Body of pancreas (tissue), 4 donors: ENCODE data around the gene TOMM22. TPM values are rescaled to one million over a fixed set of nuclear protein-coding genes. Genes with fewer than 3 reads are reported as not detected.
A peak's percentile ranks its signal among the peaks of the same experiment; 100 is the strongest.

Source experiments
- ATAC-seq: fragments of 150-250 bp; one replicate; pipeline ENCODE4 v1.9.1; 2016
- DNase-seq, 4 donors: peaks; one replicate each; pipeline ENCODE4 v3.0.0-alpha.2; 2019
- H3K27ac ChIP-seq, 4 donors: fragments of 200-600 bp; sonication (generic); 1 replicate in 3 of 4; 2 replicates in 1 of 4; pipeline versions ENCODE4 v1.5.1 to v1.6.1; 2016 to 2019; ENCODE audit warnings: mild to moderate bottlenecking in 1 of 4, mixed read lengths in 1 of 4, moderate library complexity in 1 of 4
- H3K27me3 ChIP-seq, 2 donors: fragments of 200-600 bp; sonication (generic); one replicate each; pipeline ENCODE4 v1.6.0; 2016; ENCODE audit warnings: mild to moderate bottlenecking in 1 of 2
- H3K36me3 ChIP-seq, 2 donors: fragments of 200-600 bp; sonication (generic); replicated peaks in 1 of 2; 2 replicates each; pipeline ENCODE4 v1.5.1; 2016; ENCODE audit warnings: low read depth in 2 of 2; ENCODE audit not compliant: insufficient read depth in 1 of 2
- H3K4me1 ChIP-seq: fragments of 200-600 bp; sonication (generic); one replicate; pipeline ENCODE4 v1.6.0; 2016
- H3K4me3 ChIP-seq, 2 donors: fragments of 200-600 bp; sonication (generic); 1 replicate in 1 of 2; 2 replicates in 1 of 2; pipeline ENCODE4 v1.5.1; 2016 to 2019
- H3K9me3 ChIP-seq, 3 donors: fragments of 200-600 bp; sonication (generic); 1 replicate in 2 of 3; 2 replicates in 1 of 3; pipeline ENCODE4 v1.5.1; 2016
- POLR2A ChIP-seq, 3 donors: fragments of 450-650 bp; IDR thresholded peaks; one replicate each; pipeline ENCODE4 v1.6.1; 2016; ENCODE audit warnings: antibody characterized with exemption in 3 of 3, mild to moderate bottlenecking in 2 of 3
- WGBS, 2 donors: methylation state at CpG; one replicate each; pipeline ENCODE4 v1.1.5; 2017; 5-methylcytosine and 5-hydroxymethylcytosine counted together
- intact Hi-C: fragments of 100-400 bp; cut with DNase I; formaldehyde crosslinking; loops from one replicate; pipeline ENCODE4 v1.15.1; 2023
- total RNA-seq, 2 donors: library from RNA; depleted of rRNA; stranded (reverse); fragments of >200 nt; gene quantifications; one replicate each; pipeline ENCODE4 v1.1.0, GENCODE V29; 2016
- TF ChIP-seq, protein P1 (sequence below), 7 experiments: fragments of 450-650 bp in 4 of 7; fragments of 200-600 bp in 3 of 7; sonication (generic) in 3 of 7; IDR thresholded peaks; one replicate each; pipeline ENCODE4 v1.5.1; 2016 to 2019; ENCODE audit warnings: antibody characterized with exemption in 7 of 7

TOMM22 gene
- total RNA-seq, 2 donors from 2014 or later: 16.6 to 21.4 TPM

DNA sequence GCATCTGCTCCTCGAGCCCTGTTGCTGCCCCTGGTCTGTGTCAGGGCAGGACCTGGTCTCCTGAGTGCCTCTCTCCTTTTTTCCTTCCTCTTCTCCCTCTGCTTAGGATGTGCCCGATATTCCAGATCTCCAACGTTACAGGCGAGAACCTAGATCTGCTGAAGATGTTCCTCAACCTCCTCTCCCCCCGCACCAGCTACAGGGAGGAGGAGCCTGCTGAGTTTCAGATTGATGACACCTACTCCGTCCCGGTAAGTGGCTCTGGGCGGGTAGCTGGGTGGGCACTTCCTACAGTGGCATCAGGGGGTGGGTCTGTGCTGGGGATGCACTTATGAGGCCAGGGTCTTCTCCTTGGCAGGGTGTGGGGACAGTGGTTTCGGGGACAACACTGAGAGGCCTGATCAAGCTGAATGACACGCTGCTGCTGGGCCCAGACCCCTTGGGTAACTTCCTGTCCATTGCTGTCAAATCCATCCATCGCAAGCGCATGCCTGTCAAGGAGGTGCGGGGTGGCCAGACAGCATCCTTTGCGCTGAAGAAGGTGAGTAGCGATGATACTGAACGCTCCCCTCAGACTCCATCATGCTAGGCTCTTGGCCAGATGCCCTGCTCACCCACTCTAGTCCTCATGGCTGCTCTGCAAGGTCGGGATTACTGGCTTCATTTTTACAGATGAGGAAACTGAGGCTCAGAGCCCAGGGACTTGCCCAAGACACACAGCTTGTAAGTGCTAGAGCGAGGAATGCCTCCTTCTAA lies 44.3 kb downstream of the TOMM22 start:
- no peaks in the 10 kb centered on the region for H3K9me3 ChIP-seq
- no peaks in the 10 kb centered on the region for H3K27me3 ChIP-seq
- intact Hi-C loops: no loop called here
- WGBS, 2 donors: 91 to 93% methylated on average over 9 to 18 of the region's 18 CpGs
- DNase-seq: peak in 1 of 4 donors; percentile 8
- no peak overlapping the region for H3K27ac ChIP-seq
- no peak for TF ChIP-seq POLR2A (IDR thresholded peaks at IDR 0.05)
- TF ChIP-seq, protein P1, sequence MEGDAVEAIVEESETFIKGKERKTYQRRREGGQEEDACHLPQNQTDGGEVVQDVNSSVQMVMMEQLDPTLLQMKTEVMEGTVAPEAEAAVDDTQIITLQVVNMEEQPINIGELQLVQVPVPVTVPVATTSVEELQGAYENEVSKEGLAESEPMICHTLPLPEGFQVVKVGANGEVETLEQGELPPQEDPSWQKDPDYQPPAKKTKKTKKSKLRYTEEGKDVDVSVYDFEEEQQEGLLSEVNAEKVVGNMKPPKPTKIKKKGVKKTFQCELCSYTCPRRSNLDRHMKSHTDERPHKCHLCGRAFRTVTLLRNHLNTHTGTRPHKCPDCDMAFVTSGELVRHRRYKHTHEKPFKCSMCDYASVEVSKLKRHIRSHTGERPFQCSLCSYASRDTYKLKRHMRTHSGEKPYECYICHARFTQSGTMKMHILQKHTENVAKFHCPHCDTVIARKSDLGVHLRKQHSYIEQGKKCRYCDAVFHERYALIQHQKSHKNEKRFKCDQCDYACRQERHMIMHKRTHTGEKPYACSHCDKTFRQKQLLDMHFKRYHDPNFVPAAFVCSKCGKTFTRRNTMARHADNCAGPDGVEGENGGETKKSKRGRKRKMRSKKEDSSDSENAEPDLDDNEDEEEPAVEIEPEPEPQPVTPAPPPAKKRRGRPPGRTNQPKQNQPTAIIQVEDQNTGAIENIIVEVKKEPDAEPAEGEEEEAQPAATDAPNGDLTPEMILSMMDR (IDR thresholded peaks at IDR 0.05): no peak
- H3K4me1 ChIP-seq: peaks cover 3% of the 10 kb centered on the region
- H3K36me3 ChIP-seq: peaks cover 0 to 61% of the 10 kb centered on the region in 2 donors
- no peak overlapping the region for H3K4me3 ChIP-seq
- ATAC-seq: no peak

DNA sequence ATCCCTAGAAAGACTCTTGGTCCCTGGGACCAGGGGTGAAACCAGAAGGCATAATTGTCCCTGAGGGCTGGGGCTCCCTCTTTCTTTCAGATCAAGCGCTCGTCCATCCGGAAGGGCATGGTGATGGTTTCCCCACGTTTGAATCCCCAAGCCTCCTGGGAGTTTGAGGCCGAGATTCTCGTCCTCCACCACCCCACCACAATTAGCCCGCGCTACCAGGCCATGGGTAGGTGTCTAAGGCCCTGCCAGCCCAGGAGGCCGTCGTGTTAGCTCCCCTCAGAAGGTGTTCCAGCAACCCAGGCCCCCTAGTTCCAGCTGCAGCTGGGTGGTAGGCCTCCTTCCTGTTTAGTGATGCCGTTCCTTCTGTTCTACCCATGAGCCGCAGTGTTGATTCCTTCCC lies 45.4 kb downstream of the TOMM22 start:
- TF ChIP-seq POLR2A (IDR thresholded peaks at IDR 0.05): no peak
- TF ChIP-seq, protein P1 (IDR thresholded peaks at IDR 0.05): no peak
- ATAC-seq (no peak), DNase-seq (peak in 1 of 4 donors; percentile 6)
- Histone ChIP-seq H3K27ac (no peak overlapping the region), H3K4me1 (peaks cover 13% of the 10 kb centered on the region), H3K27me3 (no peaks in the 10 kb centered on the region), H3K4me3 (no peak overlapping the region), H3K9me3 (no peaks in the 10 kb centered on the region), H3K36me3 (peaks cover 0 to 61% of the 10 kb centered on the region in 2 donors)
- WGBS, 2 donors: 91 to 96% methylated on average over 12 of the region's 12 CpGs
- intact Hi-C loops: no loop called here

DNA sequence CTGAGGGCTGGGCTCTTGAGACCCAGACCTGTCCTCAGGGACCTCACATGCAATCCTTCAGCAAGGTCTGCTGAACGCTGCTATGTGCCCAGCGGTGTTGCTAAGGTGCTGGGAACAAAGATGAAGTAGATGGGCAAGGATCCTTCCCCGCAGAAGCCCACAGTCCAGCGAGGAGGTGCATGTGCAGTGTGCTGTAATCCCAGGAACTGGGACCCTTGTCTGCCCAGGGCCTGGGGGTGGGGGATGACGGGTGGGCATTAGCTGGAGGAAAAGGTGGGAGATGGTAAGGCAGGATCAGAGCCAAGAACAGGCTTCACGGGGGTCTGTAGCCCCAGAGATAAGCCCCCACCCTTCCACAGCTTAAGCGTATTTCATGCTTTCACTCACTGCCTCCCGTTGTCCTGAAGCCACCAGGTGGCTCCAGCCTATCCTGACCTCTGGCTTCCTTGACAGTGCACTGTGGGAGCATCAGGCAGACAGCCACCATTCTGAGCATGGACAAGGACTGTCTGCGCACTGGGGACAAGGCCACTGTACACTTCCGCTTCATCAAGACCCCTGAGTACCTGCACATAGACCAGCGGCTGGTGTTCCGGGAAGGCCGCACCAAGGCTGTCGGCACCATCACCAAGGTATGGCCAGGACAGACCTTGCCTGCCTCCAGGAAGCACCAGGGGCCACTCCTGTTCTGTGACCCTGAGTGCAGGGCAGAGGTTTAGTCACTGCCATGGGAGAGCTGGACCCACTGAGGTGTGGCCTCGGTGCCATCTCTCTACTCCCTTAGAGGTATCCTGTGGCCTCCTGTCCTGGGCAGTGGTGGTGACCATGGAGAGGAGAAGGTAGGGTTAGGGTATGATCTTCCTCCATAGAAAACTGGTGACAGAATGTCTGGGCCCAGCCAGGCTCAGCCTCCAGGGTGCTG lies 46.0 kb downstream of the TOMM22 start:
- TF ChIP-seq, protein P1 (IDR thresholded peaks at IDR 0.05): no peak
- TF ChIP-seq POLR2A (IDR thresholded peaks at IDR 0.05): no peak
- Histone ChIP-seq H3K4me1 (peaks cover 20% of the 10 kb centered on the region), H3K4me3 (no peak overlapping the region), H3K9me3 (no peaks in the 10 kb centered on the region), H3K36me3 (peaks cover 0 to 57% of the 10 kb centered on the region in 2 donors), H3K27me3 (no peaks in the 10 kb centered on the region), H3K27ac (no peak overlapping the region)
- WGBS, 2 donors: 89 to 90% methylated on average over 10 to 15 of the region's 15 CpGs
- ATAC-seq: no peak
- intact Hi-C loops: no loop called here
- peak in 1 of 4 donors; percentile 8 for DNase-seq

GRCh38 chr22:38728871-38729796 lies 47.4 kb downstream of the TOMM22 start:
- intact Hi-C loops: no loop called here
- DNase-seq (peak in 1 of 4 donors; percentile 9), ATAC-seq (no peak)
- no peaks in the 10 kb centered on the region for H3K27me3 ChIP-seq
- no peaks in the 10 kb centered on the region for H3K9me3 ChIP-seq
- no peak overlapping the region for H3K27ac ChIP-seq
- TF ChIP-seq POLR2A (IDR thresholded peaks at IDR 0.05): no peak
- TF ChIP-seq, protein P1 (IDR thresholded peaks at IDR 0.05): no peak
- H3K4me1 ChIP-seq: peaks cover 33% of the 10 kb centered on the region
- 90 to 92% methylated on average over 13 of the region's 18 CpGs for WGBS, 2 donors
- no peak overlapping the region for H3K4me3 ChIP-seq
- peaks cover 0 to 52% of the 10 kb centered on the region in 2 donors for H3K36me3 ChIP-seq
